Heart right ventricle (tissue), 16 donors: ENCODE measurements around the gene AGTR1. TPM values are rescaled to one million over a fixed set of nuclear protein-coding genes. Genes with fewer than 3 reads are reported as not detected.

Experiments
- ATAC-seq, 8 donors: fragments of 200-7000 bp; cut with Tn5 transposase; one replicate each; pipeline ENCODE4 v1.9.1; 2020; ENCODE audit warnings: mild to moderate bottlenecking in 8 of 8, moderate library complexity in 8 of 8, moderate number of reproducible peaks in 1 of 8
- DNase-seq, 2 donors: peaks; one replicate each; pipeline ENCODE4 v3.0.0-alpha.2; 2020
- H3K27ac ChIP-seq, 10 donors: fragments of 200-600 bp; sonication (generic) in 2 of 10; one replicate each; pipeline versions ENCODE4 v1.5.0 to v1.8.0; 2020 to 2022; ENCODE audit warnings: mild to moderate bottlenecking in 3 of 10
- H3K27me3 ChIP-seq, 7 donors: fragments of 200-600 bp; one replicate each; pipeline ENCODE4 v1.8.0; 2021 to 2022; ENCODE audit warnings: mild to moderate bottlenecking in 2 of 7
- H3K36me3 ChIP-seq, 9 donors: fragments of 200-600 bp; sonication (generic) in 1 of 9; one replicate each; pipeline versions ENCODE4 v1.5.0 to v1.8.0; 2020 to 2022; ENCODE audit warnings: mild to moderate bottlenecking in 2 of 9
- H3K4me1 ChIP-seq, 9 donors: fragments of 200-600 bp; sonication (generic) in 1 of 9; one replicate each; pipeline versions ENCODE4 v1.5.0 to v1.8.0; 2020 to 2022; ENCODE audit warnings: mild to moderate bottlenecking in 4 of 9
- H3K4me3 ChIP-seq, 10 donors: fragments of 200-600 bp; sonication (generic) in 2 of 10; one replicate each; pipeline versions ENCODE4 v1.5.0 to v1.8.0; 2020 to 2022; ENCODE audit warnings: mild to moderate bottlenecking in 7 of 10, moderate library complexity in 2 of 10
- H3K9me3 ChIP-seq, 11 donors: fragments of 200-600 bp in 10 of 11; sonication (generic) in 2 of 11; one replicate each; pipeline versions ENCODE4 v1.5.0 to v1.8.0; 2013 to 2022; ENCODE audit warnings: mild to moderate bottlenecking in 2 of 11, control low read depth in 1 of 11, moderate library complexity in 1 of 11
- WGBS, 2 donors: extraction: QIAGEN DNeasy Blood & Tissue Kit; methylation state at CpG; one replicate each; pipeline ENCODE4 v1.1.7; 2013; ENCODE audit warnings: inconsistent platforms in 1 of 2; 5-methylcytosine and 5-hydroxymethylcytosine counted together
- intact Hi-C, 10 donors: fragments of 100-400 bp; cut with DNase I; formaldehyde crosslinking; loops; one replicate each; pipeline versions ENCODE4 v1.11.1 to v1.14.2; 2022
- polyA plus RNA-seq, 2 donors: library from polyadenylated mRNA; stranded (reverse); fragments of 200-250 nt; gene quantifications; one replicate each; pipeline ENCODE4 v1.2.3, GENCODE V29; 2013
- total RNA-seq, 10 donors: library from RNA; stranded (reverse); fragmentation: NEBNext Ultra II Directional in 3 of 10; extraction: Animal tissue kit (Norgen Biotek cat#: 25700) in 3 of 10; gene quantifications; one replicate each; pipeline versions ENCODE4 v1.2.1 to v1.2.4, GENCODE V29; 2021 to 2023
- TF ChIP-seq, protein P1 (sequence below), 9 donors: fragments of 200-600 bp; sonication (generic) in 2 of 9; IDR thresholded peaks; one replicate each; pipeline versions ENCODE4 v1.5.0 to v1.8.0; 2021 to 2022; ENCODE audit warnings: antibody characterized with exemption in 9 of 9, mild to moderate bottlenecking in 5 of 9, moderate library complexity in 1 of 9
- donor health status: Arrhythmogenic right ventricular cardiomyopathy.
- donor health status: ischemic (EF 13 %, LVEDD 7.1; RV severe dilation, severe dysfunction).
- donor health status: healthy with polysubstance abuse.
- donor health status: DM: no; HTN: yes; CAD: no.
- donor health status: DM: no; HTN: no; CAD: no.
- donor health status: ischemic (EF 25% LVEDD 6.9; RV normal size, moderate dysfunction).
- donor health status: ischemic (EF 25% LVEDD 5.7; RV mildly dilated, moderate dysfunction).
- donor health status: healthy.
- donor health status: DM: yes; HTN: yes; CAD: no.
- donor health status: Ischemic cardiomyopathy.
- donor health status: ischemic (EF 35%, LVEDD 5.7; RV mildly dilated, moderate dysfunction).
- donor health status: nonischemic (EF 11% LVEDD 7.7; RV severe dilation, severe dysfunction).
- donor health status: DM: yes; HTN: yes; CAD: no.
- donor health status: PGD.
- donor health status: ischemic (EF 29% LVEDD 5.4; RV normal size, mild dysfunction).
- donor health status: nonischemic (EF 23%, LVEDD 6.1; RV moderate dilation, normal function).

Gene AGTR1
- total and polyA plus RNA-seq, 12 donors = 0.28 to 4.5 (median 0.99) TPM

GRCh38 chr3:148708409-148708808, 10.7 kb downstream of the AGTR1 start:
- intact Hi-C loops = no loop called here
- ATAC-seq = no peak

DNA sequence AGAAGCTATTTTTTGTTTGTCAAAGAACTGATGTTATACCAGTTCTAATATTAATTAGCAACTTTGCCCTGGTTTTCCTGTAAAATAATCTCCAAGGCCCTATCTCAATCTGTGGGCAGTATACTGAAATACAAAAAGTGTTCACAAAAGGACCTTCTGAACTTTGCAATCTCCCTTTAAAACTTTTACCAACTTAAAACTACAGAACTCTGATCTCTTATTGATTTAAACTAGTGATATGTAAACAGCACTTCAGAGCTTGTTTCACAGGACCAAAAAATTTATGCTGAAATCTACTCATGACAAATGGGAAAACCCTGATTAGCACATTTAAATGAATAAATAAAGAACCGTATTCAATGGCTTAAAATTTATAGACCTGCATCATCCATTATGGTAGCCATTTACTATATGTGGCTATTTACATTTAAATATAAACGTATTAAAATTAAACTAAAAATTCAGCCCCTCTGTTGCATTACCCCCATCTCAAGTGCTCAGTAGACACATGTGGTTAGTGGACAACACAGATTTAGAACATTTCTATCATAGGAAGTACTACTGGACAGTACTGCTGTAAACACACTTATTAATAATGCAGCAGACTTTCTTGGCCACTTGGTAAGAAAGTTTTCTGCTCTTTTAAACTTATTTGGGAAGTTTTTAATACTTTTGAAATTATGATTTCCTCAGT, 12.0 kb downstream of the AGTR1 start:
- 91 to 95% methylated on average over 2 of the region's 2 CpGs for WGBS, 2 donors
- no peak overlapping the region for H3K4me3 ChIP-seq
- peaks cover 0 to 4% (median 0%) of the 10 kb centered on the region in 9 donors for H3K4me1 ChIP-seq
- H3K9me3 ChIP-seq = no peaks in the 10 kb centered on the region
- TF ChIP-seq, protein P1, sequence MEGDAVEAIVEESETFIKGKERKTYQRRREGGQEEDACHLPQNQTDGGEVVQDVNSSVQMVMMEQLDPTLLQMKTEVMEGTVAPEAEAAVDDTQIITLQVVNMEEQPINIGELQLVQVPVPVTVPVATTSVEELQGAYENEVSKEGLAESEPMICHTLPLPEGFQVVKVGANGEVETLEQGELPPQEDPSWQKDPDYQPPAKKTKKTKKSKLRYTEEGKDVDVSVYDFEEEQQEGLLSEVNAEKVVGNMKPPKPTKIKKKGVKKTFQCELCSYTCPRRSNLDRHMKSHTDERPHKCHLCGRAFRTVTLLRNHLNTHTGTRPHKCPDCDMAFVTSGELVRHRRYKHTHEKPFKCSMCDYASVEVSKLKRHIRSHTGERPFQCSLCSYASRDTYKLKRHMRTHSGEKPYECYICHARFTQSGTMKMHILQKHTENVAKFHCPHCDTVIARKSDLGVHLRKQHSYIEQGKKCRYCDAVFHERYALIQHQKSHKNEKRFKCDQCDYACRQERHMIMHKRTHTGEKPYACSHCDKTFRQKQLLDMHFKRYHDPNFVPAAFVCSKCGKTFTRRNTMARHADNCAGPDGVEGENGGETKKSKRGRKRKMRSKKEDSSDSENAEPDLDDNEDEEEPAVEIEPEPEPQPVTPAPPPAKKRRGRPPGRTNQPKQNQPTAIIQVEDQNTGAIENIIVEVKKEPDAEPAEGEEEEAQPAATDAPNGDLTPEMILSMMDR (IDR thresholded peaks at IDR 0.05) = no peak
- no peaks in the 10 kb centered on the region for H3K27me3 ChIP-seq
- no peaks in the 10 kb centered on the region for H3K36me3 ChIP-seq
- no peak for DNase-seq
- intact Hi-C loops = loop anchor here in 2 of 10 donors (10.0 kb wide), 2 partner anchors 325 to 335 kb away; no protein-coding TSS in a partner anchor
- no peak overlapping the region for H3K27ac ChIP-seq
- no peak for ATAC-seq

More at GRCh38 chr3:148708409-148708808, 10.7 kb downstream of the AGTR1 start:
- Histone ChIP-seq H3K9me3 (no peaks in the 10 kb centered on the region), H3K4me1 (peaks cover 0 to 4% (median 0%) of the 10 kb centered on the region in 9 donors), H3K36me3 (no peaks in the 10 kb centered on the region), H3K27me3 (no peaks in the 10 kb centered on the region), H3K27ac (no peak overlapping the region), H3K4me3 (no peak overlapping the region)
- TF ChIP-seq, protein P1 (IDR thresholded peaks at IDR 0.05) = no peak
- 75 to 81% methylated on average over 5 of the region's 5 CpGs for WGBS, 2 donors
- DNase-seq = no peak

DNA sequence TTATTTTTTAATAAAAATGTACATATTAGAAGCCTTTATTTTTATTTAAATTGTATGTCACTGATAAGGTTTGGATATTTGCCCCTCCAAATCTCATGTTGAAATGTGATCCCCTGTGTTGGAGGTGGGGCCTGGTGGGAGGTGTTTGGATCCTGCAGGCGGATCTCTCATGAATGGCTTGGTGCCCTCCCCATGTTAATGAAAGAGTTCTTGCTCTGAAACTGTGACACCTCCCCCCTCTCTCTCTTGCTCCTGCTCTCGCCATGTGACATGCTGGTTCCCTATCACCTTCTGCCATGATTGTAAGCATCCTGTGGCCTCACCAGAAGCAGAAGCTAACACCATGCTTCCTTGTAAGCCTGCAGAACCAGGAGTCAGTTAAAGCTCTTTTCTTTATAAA, 13.0 kb downstream of the AGTR1 start:
- WGBS, 2 donors = 76 to 81% methylated on average over 2 of the region's 2 CpGs
- Histone ChIP-seq H3K36me3 (no peaks in the 10 kb centered on the region), H3K9me3 (no peaks in the 10 kb centered on the region), H3K27ac (no peak overlapping the region), H3K4me1 (peaks cover 0 to 4% (median 0%) of the 10 kb centered on the region in 9 donors), H3K4me3 (no peak overlapping the region), H3K27me3 (no peaks in the 10 kb centered on the region)
- ATAC-seq (no peak), DNase-seq (no peak)
- intact Hi-C loops = loop anchor here in 2 of 10 donors (10.0 kb wide), 2 partner anchors 326 to 336 kb away; no protein-coding TSS in a partner anchor
- TF ChIP-seq, protein P1 (IDR thresholded peaks at IDR 0.05) = no peak

DNA sequence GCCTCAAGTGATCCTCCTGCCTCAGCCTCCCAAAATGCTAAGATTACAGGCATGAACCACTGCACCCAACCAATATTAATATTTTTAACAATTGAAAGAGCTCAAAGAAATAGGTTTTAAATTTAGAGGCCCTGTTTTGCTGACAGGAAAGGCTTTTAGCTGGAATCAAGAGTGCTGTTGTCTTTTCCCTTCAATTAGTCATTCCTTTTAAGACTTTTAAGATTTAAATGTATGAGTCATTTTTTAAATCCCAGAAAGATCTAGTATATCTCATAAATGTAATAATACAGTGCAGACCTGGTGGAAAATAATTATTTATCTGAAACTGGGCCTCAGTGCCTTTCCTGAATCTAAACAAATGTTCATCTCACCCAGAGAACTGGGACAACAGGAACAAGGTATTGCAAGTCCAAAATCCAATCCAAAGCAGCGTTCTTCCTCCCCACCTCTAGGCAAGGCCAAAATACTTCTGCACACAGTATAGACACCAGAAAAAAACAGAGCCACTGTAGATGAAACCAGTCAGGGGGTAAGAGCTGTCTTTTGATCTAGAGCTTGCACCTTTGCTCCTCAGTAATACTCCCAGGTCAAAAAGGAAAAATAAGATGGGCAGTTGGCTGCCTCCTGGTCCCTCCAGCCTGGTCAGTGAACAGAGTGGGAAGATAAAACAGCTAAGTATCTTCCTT, 14.4 kb downstream of the AGTR1 start:
- ATAC-seq = no peak
- no peak overlapping the region for H3K27ac ChIP-seq
- no peaks in the 10 kb centered on the region for H3K27me3 ChIP-seq
- no peak for DNase-seq
- peaks cover 0 to 4% (median 0%) of the 10 kb centered on the region in 9 donors for H3K4me1 ChIP-seq
- WGBS, 2 donors = 84 to 91% methylated on average over 1 of the region's 1 CpG
- TF ChIP-seq, protein P1 (IDR thresholded peaks at IDR 0.05) = no peak
- no peaks in the 10 kb centered on the region for H3K9me3 ChIP-seq
- H3K4me3 ChIP-seq = no peak overlapping the region
- no peaks in the 10 kb centered on the region for H3K36me3 ChIP-seq
- intact Hi-C loops = loop anchor here in 2 of 10 donors (10.0 kb wide), 2 partner anchors 327 to 337 kb away; no protein-coding TSS in a partner anchor
